ENCODE results near the gene UBTF. TPM values are rescaled to one million over a fixed set of nuclear protein-coding genes. Genes with fewer than 3 reads are reported as not detected.
"Not testable (repeated sequence)": the region's sequence is repeated elsewhere in the genome, so short reads cannot be mapped to it uniquely, and the experiment has no call there.

Gene UBTF
- total RNA-seq, 1 donor from 2014 or later, result 65.2 TPM

DNA sequence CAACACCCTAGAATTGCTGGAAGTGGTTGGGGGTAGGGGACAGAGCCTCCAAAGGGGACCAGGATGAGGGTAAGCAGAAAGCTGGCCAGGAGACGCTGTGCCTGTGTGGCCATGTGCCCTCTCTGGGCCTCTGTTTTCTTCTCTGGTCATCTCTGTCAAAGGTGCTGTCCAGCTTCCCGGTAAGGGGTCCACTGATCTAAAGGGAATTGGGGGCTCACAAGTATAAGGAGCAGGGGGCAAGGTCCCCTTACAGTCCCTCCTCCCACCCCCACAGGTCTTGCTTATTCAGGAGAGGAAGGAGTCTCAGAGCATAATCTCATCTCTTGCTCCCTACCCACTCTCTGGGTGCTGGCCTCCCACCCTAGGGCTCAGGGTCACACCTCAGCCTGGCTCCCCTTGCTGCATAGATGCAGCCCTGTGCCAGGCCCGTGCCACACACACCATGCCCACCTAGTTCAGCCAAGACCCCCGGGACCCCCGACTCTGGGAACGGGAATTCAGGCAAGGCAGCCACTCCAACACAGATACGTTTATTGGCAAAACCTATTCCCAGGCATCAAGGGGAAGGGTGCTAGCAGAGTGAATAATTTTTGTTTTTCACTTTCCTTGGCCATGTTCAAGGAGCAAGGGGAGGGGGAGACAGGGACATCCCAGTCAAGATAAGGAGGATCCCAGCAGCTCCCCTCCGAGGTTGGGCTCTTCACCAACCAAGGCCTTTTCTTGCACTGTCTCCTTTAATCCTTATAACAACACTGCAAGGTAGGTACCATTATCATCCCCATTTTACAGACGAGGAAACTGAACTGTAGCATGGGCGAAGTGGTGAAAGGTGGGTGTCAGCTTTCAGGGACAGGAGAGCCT lies 28.6 kb upstream of the UBTF start:
- intact Hi-C loops (cut with micrococcal nuclease), result no loop called here
- no peak for DNase-seq
- no peak for ATAC-seq

DNA sequence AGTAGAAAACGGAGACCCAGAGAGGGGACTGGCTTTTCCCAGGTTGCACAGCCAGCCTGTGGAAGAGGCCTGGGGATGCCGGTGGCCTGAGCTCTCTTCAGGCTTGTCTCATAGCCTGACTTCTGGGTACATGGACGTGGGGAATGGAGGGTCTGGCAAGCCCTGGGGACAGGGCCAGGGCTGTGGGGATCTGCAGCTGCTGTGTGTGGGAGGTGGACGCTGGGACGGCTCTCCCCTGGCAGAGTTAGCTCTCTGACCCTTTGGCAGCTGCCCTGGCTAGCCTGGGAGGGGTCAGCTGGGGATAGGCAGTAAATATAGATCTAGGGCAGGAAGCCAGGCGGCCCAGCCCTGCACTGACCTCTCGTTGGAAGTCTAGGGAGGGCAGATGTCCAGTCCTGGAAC lies 28.0 kb upstream of the UBTF start:
- DNase-seq (peak; percentile 71), ATAC-seq (peak; percentile 92)
- intact Hi-C loops (cut with micrococcal nuclease), result no loop called here

DNA sequence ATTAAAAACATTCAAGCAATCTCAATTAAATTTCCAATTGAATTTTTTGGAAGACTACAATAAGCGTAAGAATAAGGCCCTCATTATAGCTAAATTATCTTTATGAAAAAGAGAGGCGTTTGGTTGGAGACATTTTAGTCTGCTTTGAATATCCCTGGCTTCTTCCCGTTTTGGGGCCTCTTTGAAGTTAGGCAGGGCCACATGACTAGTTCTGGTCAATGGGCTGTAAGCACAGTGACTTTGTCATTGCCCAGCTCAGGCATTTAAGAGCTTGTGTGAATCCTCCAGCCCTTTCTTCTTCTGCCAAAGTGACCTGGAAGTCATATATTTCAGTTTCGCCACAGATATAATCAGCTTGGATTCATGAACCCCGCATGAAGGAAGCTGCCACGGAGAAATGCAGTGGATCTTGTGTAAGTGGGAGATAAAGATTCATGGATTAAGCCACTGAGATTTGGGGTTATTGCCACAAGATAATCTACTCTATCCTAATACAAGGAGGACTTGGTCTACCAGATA lies 21.7 kb upstream of the UBTF start:
- DNase-seq (no peak), ATAC-seq (no peak)
- intact Hi-C loops (cut with micrococcal nuclease), result no loop called here

DNA sequence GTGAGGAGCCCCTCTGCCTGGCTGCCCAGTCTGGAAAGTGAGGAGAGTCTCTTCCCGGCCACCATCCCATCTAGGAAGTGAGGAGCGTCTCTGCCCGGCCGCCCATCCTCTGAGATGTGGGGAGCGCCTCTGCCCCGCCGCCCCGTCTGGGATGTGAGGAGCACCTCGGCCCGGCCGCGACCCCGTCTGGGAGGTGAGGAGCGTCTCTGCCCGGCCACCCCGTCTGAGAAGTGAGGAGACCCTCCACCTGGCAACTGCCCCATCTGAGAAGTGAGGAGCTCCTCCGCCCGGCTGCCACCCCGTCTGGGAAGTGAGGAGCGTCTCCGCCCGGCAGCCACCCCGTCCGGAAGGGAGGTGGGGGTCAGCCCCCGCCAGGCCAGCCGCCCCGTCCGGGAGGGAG lies 18.4 kb upstream of the UBTF start:
- DNase-seq; intact Hi-C loops (cut with micrococcal nuclease); ATAC-seq: not testable (repeated sequence)

DNA sequence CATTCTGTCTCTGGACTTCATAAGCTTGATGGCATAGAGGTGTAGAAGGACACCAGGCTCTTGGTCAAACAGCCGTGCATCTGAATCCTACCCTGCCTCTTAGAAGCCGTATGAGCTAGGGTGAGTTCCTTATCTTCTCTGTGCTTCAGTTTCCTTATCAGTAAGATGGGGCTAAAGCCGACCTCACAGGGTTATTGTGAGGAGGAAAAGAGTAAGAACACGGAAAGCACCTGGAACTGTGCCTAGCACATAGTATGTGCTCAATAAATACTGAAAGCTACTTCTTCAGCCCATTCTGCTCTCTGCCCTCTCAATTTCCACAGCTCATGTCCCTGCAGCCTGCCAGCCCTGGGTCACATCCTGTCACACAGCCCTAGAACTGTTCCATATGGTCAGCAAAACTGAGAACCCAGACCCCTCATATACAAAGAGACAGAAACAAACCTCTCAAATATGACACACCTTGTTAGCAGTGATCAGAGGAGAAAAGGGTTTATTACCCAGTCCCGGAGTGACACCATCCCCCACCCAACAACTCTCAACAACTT lies 17.0 kb upstream of the UBTF start:
- no peak for DNase-seq
- intact Hi-C loops (cut with micrococcal nuclease), result no loop called here
- no peak for ATAC-seq

DNA sequence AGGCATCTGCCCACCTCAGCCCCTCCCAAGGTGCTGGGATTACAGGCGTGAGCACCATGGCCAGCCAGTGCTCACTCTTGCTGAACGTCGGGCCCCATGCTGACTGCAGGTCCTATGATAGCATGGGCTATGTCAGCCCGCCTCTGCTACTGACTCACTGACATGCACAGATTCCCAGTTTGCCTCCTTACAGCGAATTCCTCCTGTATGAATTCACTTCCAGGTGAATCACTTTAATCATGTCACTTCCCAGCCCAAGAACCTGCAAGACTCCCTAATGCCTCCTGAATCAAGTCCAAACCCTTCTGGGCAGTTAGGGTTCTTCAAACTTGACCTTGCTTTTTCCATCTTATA lies 16.1 kb upstream of the UBTF start:
- DNase-seq (no peak), ATAC-seq (no peak)
- intact Hi-C loops (cut with micrococcal nuclease), result no loop called here

DNA sequence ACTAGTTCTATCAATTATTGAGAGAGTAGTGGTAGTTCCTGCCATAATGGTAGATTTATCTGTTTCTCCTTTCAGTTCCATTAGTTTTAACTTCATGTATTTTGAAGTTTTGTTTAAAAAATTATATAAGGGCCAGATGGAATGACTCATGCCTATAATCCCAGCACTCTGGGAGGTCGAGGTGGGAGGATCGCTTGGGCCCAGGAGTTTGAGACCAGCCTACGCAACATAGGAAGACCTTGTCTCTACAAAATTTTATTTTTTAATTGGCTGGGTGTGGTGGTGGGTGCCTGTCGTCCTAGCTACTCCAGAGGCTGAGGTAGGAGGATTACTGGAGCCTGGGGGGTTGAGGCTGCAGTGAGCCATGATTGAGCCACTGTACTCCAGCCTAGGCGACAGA lies 14.1 kb upstream of the UBTF start:
- intact Hi-C loops (cut with micrococcal nuclease), result no loop called here
- DNase-seq, result no peak
- no peak for ATAC-seq

DNA sequence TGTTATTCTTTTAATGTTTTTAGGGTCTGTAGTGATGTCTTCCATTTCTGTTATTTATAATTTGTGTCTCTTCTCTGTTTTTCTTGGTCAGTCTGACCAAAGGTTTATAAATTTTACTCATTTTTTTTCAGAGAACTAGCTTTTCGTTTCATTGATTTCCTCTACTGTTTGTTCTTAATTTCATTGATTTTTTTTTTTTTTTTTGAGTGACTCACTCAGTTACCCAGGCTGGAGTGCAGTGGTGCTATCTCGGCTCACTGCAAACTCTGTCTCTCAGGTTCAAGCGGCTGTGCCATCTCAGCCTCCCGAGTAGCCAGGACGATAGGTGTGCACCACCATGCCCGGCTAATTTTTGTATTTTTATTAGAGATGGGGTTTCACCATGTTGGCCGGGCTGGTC lies 12.6 kb upstream of the UBTF start:
- ATAC-seq (no peak), DNase-seq (no peak)
- intact Hi-C loops (cut with micrococcal nuclease), result no loop called here

DNA sequence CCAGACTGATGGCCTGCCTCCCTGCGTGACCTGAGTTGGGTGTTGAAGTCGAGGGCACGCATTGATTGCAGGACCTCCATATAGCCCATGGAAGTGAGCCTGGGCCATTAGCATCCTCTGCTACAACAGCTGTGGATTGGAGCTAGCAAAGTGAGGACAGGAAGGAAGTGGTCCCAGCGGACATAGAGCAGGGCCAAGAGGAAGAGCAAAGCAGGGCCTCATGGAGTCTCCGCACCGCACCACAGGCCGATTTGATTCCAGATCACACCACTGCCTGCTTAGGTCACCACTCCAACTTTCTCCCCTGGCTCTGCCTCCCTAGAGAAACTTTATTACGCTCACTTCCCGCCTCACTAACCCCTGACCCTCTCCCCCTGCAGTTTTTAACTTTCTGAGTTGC lies 10.7 kb upstream of the UBTF start:
- DNase-seq (no peak), ATAC-seq (peak; percentile 57)
- intact Hi-C loops (cut with micrococcal nuclease), result no loop called here

DNA sequence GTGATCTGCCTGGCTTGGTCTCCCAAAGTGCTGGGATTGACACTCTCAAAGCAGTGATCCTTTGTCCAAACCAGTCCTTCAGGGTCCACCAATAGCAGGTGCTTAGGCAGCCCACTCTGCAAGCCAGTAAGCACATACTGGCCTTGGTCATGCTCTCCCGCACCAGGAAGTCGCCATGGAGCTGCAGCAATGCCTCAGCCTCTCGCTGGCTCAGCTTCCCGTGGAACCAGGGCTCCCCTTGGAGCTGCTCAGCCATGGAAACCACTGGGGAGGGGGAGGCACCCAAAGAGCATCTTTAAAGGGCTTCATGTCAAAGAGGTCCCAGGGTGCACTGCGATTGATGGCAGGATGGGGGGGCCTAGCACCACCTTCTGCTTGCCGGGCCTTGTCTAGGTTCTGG lies 9.6 kb upstream of the UBTF start:
- ATAC-seq, result no peak
- no peak for DNase-seq
- intact Hi-C loops (cut with micrococcal nuclease), result no loop called here

DNA sequence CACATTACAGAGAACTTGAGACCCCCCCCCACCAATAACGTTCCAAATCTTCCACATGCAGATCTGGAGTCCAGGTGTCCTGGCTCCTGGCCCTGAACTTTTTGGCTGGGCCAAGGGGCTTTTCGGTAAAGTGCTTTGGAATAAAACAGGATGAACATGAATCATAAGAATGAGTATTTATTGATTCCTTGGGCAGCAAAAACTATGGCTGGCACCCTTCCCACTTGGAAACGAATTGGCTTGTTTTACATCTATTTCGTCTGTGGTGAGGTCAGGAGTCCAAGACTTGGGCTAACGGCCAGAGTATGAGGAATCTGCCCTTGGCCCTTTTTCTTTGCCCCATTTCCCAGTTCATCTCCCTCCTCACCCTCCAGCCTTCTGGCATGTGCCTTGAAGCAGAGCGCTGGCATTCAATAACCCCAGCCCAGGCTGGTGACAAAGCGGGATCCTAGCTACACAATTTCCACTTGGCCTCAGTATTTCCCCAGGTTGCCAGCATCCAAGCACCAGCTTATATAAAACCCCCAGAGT lies 4.1 kb upstream of the UBTF start:
- ATAC-seq, result no peak
- intact Hi-C loops (cut with micrococcal nuclease), result no loop called here
- no peak for DNase-seq

DNA sequence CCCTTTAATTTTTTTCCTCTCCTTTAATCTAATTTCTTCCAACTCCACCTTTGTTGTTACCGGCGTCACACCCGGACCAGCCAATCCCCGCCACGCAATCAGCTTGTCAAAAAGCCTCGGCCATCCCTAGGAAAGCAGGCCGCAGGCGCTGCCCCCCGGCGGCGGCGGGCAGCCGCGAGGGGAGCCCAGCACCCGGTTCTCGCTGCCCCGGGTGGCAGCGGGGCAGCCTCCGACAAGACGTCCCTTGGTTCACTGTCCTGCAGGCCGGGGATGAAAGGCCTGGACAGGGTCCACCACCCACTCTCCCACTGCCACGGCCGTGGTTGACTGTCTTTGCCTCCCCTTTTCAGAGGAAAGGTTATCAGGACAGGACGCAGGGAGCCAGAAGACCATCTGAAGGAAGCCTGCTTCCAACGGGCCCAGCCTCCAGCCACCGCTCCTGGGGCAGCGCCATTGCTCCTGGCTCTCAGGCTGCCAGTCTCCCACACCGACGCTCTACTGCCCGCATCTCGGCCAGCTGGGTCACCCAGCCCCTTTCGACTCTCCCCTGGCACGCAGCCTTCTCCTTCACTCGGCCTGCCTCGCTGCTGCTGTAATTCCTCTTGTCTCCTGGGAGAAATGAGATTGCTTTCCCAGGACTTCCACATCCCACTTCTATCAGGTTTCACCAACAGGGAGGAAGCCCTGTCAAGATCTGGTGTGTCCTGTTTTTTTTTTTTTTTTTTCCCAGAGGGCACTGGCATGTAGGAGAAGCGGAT lies 2.8 kb upstream of the UBTF start:
- intact Hi-C loops (cut with micrococcal nuclease), result no loop called here
- DNase-seq, result peak; percentile 85
- ATAC-seq, result peak; percentile 56

DNA sequence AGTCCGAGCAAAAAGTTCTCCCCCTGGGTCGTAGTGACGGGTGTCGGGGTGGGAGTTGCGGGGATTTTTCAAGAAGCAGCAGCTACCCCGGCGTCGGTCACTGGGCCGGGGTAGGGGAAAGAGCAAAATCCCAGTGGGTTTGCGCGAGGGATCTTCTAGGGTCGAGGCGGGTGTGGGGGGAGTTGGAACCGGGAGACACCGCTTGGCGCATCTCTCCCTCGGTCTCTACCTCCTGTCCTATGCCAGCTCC lies 2.3 kb upstream of the UBTF start:
- ATAC-seq (no peak), DNase-seq (no peak)
- intact Hi-C loops (cut with micrococcal nuclease), result no loop called here

DNA sequence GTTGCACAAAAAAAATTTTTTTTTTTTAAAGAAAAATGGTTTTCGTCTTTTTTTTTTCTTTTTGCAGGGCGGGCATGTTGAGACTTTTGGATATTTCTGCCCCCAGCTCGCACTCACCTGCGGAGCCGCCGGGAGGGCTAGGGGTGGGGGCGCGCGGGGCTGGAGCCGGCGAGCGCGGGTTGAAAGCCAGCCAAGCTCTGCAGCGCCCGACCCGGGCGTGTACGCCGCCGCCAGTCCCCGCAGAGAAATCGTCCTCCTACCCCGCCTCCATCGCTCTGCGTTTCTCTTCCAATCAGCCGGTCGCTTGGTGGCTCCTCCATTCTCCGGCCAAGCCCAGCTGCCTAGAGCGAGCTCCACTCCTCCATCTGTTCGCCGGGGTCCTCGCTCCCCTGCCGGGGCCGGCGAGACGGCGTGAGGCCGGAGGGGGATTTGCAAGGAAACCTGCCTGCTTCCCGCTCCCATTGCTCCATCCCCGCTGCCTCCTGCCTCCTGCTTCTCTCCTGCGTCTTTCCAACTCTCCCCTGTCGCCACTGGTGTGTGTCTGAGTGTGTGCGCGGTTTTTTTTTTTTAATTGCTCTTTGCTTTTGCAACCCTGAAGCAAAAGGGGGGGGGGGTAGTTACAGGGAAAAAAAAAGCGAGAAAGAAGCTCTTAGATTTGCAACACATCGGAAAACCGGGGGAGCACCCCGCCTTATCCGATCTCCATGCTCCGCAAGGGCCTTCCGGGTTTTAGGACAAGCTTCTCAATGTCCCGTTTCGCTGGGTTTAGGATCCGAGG lies 1.8 kb upstream of the UBTF start:
- peak; percentile 88 for DNase-seq
- peak; percentile 60 for ATAC-seq
- intact Hi-C loops (cut with micrococcal nuclease), result no loop called here

DNA sequence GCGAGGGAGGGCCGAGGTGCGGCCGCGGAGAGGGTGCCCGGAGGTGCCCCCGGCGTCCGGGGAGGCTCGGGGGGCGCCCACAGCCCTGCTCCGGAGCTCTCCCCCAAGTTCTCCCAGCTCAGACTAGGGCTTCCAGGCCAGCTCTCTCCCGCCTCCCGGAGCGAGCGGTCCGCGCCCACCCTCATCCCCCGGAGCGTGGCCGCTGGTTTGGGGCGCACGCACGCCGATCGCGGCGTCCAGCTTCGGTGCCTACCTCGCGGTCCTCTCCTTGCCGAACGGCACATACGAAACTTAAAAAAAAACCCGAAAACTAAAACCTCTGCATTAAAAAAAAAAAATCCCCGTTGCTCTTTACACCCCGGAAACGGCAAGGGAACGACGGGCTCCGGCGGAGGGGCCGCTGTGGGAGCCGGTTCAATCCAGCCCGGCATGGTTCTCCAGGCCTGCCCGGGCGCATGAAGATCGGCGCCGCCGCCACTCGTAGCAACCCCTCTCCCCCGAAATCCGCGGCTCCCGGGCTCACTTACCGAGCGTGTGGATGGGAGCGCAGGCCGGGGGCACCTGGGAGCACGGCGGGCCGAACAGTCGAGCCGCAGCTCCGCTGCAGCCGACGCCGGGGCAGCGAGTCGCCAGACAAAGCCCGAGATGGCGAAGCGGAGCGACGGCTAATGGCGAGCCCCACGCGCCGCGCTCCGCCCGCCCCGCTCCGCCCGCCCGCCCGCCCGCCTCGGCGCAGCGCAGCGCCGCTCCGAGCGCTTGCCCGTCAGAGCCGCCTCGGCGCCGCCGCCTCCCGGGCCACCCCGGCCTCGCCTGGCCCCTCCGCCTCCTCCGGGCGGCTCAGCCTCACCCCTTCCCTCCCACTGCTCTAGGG lies 973 bp upstream of the UBTF start:
- ATAC-seq (peak; percentile 34), DNase-seq (peak; percentile 78)
- intact Hi-C loops (cut with micrococcal nuclease), result no loop called here

DNA sequence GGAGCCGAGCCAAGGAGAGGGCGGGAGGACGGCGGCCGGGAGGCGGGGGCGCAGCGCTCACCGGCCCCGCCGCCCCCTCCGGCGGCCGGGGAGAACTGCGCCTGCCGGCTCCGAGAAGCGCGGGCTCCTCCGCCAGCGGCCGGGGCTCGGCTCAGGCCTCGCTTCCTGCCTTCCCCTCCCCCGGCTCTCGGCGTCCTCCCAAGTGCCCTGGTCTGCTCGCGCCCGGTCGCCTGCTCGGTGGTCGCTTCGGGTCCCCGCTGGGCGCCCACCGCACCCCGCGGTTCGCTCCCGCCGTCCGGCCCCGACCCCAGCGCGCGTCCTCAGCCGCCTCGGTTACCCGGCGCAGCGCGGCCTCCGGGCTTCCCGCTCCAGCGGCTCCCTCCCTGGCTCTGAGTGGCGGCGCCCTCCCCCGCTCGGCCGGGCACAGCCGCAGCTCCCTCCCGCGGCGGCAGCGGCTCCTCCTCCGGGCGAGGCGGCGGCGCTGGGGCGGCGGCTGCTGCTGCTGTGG lies 313 bp downstream of the UBTF start:
- intact Hi-C loops (cut with micrococcal nuclease), result loop anchor here (5.0 kb wide), 1 partner anchor 108 kb away; no protein-coding TSS in a partner anchor
- DNase-seq (peak; percentile 84), ATAC-seq (peak; percentile 29)

DNA sequence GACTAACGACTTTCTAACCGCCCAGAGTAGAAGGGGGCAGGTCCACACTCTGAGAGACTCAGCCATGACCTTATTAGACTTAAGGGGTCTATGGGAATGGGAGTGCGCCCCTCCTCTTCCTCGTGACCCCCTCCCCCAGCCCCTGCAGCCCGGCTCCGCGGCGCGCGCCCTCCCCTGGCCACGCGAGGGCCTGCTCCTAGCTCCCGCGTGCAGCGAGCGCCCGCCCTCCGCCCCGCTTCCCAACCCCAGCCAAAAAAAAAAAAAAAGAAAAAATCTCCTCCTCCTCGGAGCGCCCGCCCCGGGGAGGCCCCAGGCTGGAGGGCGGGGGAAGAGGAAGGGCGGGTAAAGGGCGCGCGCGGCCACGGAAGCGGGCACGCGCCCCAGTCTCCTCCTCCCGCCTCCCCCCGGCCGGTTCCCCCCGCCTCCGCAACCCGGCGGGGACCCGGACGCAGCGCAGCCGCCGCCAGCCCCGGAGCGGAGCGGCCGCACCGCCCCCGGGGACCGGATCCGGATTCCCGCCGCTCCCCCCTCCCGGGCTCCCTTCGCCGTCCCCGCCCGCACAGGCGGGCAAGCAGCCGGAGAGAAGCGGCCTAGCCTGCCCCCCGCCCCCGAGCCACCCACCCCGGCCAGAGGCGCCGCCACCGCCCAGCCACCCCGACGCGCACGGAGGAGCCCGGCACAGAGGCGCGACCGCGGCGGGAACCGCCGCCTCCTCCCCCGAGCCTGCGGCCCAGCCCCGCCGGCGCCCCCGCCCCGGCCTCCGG lies 949 bp downstream of the UBTF start:
- DNase-seq (peak; percentile 94), ATAC-seq (peak; percentile 66)
- intact Hi-C loops (cut with micrococcal nuclease), result loop anchor here (5.0 kb wide), 1 partner anchor 109 kb away; no protein-coding TSS in a partner anchor
